Measurements from ENCODE around the gene PPFIBP1. TPM values are rescaled to one million over a fixed set of nuclear protein-coding genes. Genes with fewer than 3 reads are reported as not detected.

PPFIBP1 gene
- total and polyA plus RNA-seq, 2 of the 8 experiments (the other 6 are each of a cell fraction or from before 2014, with no cell fraction given), result 7.7 to 31.3 TPM

DNA sequence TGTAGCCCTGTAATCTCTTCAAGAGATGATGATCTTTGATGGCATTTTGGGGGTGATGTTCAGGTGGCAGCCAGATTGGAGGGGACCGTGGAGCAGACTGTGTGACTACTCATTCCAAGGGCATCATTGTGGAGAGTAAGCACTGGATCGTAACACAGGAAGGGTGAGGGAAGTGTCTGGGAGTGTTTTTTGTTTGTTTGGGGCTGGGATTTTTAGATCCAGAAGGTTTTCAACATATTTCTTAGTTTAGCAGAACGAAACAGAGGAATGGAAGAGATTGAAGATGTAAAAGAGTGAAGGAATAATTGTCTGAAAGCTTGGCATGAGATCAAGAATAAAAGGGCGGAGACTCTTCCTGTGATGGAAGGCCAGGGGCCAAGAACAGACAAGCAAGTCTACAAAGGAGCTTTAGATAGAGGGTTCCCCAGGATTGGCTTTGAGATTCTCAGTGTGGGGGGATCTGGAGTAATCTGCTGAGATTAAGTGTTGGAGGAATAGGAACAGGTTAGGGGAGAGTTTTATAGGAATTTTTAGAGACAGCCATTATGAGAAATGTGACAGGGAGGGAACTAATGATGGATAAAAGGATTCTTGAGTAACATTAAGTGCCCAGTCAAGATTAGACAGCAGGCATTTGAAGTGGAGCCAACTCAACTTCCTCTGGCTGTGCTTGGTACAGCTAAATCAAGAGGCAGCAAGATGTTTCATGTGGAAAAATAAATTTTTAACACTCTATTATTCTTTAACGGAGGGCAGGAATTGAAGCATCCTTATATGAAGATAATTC lies 92.5 kb downstream of the PPFIBP1 start:
- 94% methylated on average over 5 of the region's 5 CpGs; no CpG with 5 or more reads in 1 of the 2 experiments for WGBS, 2 experiments (ENCODE audit: extremely low coverage in 1 of 2, insufficient coverage in 1 of 2, insufficient read length in 1 of 2, insufficient replicate concordance in 2 of 2, low coverage in 1 of 2, low lambda C conversion rate in 2 of 2, missing lambda C conversion rate in 1 of 2)
- FAIRE-seq, result no peak
- Histone ChIP-seq H2AK5ac (ENCODE audit: low read depth, low read length) (no peak overlapping the region), H4K91ac (replicated peaks; ENCODE audit: insufficient read length, low read length) (no peak overlapping the region), H3K4me1 (replicated peaks in 1 of 4; ENCODE audit: control insufficient read depth in 3 of 4, insufficient read depth in 4 of 4, low read length in 3 of 4) (0 out of 7 replicates have a peak, but pooled peaks cover 0 to 4% (median 0%) of the 10 kb centered on the region in 4 experiments), H2BK5ac (ENCODE audit: low read depth, low read length) (no peak overlapping the region), H2BK20ac (ENCODE audit: low read length) (no peak overlapping the region), H3K14ac (ENCODE audit: insufficient read length) (no peak overlapping the region), H3K36me3 (ENCODE audit: control insufficient read depth in 2 of 4, insufficient read depth in 4 of 4, low read length in 3 of 4) (no peaks in the 10 kb centered on the region), H3K4me3 (ENCODE audit: extremely low read depth in 1 of 4, insufficient read depth in 2 of 4, low read depth in 3 of 4, low read length in 4 of 4) (no peak overlapping the region), H4K8ac (ENCODE audit: extremely low read depth, insufficient read depth, low read length) (no peak overlapping the region), H3K9ac (replicated peaks in 1 of 4; ENCODE audit: extremely low read depth in 1 of 4, low read depth in 3 of 4, low read length in 3 of 4) (no peak overlapping the region), H3K79me2 (ENCODE audit: control insufficient read depth in 1 of 2, insufficient read depth in 2 of 2, low read length in 2 of 2) (no peaks in the 10 kb centered on the region), H3K79me1 (ENCODE audit: low read depth, low read length) (no peaks in the 10 kb centered on the region), H3K23ac (ENCODE audit: insufficient read length) (no peak overlapping the region), H3K18ac (ENCODE audit: extremely low read depth, low read length) (no peak overlapping the region), H2BK120ac (replicated peaks; ENCODE audit: low read depth, low read length) (no peak overlapping the region), H3K9me3 (ENCODE audit: insufficient read depth in 2 of 2, low read depth in 1 of 2, low read length in 1 of 2) (no peaks in the 10 kb centered on the region; a peak in 1 of 4 replicates), H4K20me1 (replicated peaks in 1 of 2; ENCODE audit: control insufficient read depth in 1 of 2, insufficient read depth in 2 of 2, low read length in 2 of 2) (no peaks in the 10 kb centered on the region), H2AFZ (ENCODE audit: low read length) (no peak overlapping the region), H2BK12ac (ENCODE audit: low read depth, low read length) (no peak overlapping the region), H3K4me2 (ENCODE audit: insufficient read depth in 1 of 2, low read depth in 2 of 2, low read length in 2 of 2) (no peak overlapping the region), H3K27me3 (replicated peaks in 1 of 4; ENCODE audit: control insufficient read depth in 3 of 4, extremely low read depth in 1 of 4, insufficient read depth in 3 of 4, low read length in 3 of 4) (no peaks in the 10 kb centered on the region), H3K4ac (replicated peaks; ENCODE audit: insufficient read length, low read depth, low read length) (no peak overlapping the region), H4K5ac (ENCODE audit: insufficient read length, low read depth, low read length) (no peak overlapping the region), H3K56ac (replicated peaks; ENCODE audit: insufficient read length, low read depth, low read length) (no peak overlapping the region), H3K27ac (ENCODE audit: low read depth, low read length) (no peak overlapping the region), H3K23me2 (ENCODE audit: low read depth, low read length) (no peaks in the 10 kb centered on the region), H2BK15ac (ENCODE audit: low read length) (no peak overlapping the region)
- ChIA-PET CTCF (ENCODE audit: partially characterized antibody) (no interaction called here), POLR2A (ENCODE audit: partially characterized antibody) (no interaction called here)
- no peak for TF ChIP-seq POLR2A (IDR thresholded peaks at IDR 0.05; ENCODE audit: control extremely low read depth in 1 of 2, low read depth in 2 of 2, low read length in 2 of 2)
- TF ChIP-seq, protein P1, sequence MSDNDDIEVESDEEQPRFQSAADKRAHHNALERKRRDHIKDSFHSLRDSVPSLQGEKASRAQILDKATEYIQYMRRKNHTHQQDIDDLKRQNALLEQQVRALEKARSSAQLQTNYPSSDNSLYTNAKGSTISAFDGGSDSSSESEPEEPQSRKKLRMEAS (IDR thresholded peaks at IDR 0.05), result no peak
- TF ChIP-seq, protein P2, sequence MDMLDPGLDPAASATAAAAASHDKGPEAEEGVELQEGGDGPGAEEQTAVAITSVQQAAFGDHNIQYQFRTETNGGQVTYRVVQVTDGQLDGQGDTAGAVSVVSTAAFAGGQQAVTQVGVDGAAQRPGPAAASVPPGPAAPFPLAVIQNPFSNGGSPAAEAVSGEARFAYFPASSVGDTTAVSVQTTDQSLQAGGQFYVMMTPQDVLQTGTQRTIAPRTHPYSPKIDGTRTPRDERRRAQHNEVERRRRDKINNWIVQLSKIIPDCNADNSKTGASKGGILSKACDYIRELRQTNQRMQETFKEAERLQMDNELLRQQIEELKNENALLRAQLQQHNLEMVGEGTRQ (IDR thresholded peaks at IDR 0.05; ENCODE audit: low read length), result no peak
- TF ChIP-seq SIX5 (IDR thresholded peaks at IDR 0.05; ENCODE audit: low read depth, low read length), result no peak
- TF ChIP-seq CHD1 (IDR thresholded peaks at IDR 0.05; ENCODE audit: low read depth, low read length), result no peak
- TF ChIP-seq JUND (IDR thresholded peaks at IDR 0.05; ENCODE audit: low read length), result no peak
- no peak for TF ChIP-seq RAD21 (IDR thresholded peaks at IDR 0.05 in 1 of 2, conservative IDR thresholded peaks at IDR 0.05 in 1 of 2; ENCODE audit: low read depth in 2 of 2, low read length in 2 of 2)
- no peak for TF ChIP-seq PHF8 (conservative IDR thresholded peaks at IDR 0.05; ENCODE audit: low read depth, low read length)
- no peak for DNase-seq (ENCODE audit: low read depth in 1 of 2, low spot score in 2 of 2)

Data from H1 (cell line).